ENCODE results near the gene EXOC2. TPM values are rescaled to one million over a fixed set of nuclear protein-coding genes. Genes with fewer than 3 reads are reported as not detected.

Gene EXOC2
- total RNA-seq, 3 donors from 2014 or later, result 19.7 to 37.3 (median 26.5) TPM

DNA sequence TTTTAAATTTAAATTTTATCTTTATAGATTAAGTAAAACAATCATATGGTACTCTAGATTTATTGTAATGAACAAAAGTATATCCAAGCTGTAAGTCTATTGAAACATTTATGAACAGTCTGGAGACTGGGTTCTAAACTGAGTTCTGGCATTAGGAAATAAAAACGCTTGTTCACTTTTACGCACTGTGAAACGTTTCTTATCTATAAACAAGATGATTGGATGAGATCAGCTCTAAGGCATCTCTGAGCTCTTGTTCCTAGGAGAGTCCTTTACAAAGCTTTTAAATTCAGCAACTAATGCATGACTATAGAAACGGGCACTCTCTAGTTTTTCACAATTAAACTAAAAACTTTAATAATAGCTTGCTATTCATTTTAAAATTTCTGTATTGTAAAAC lies 42.8 kb downstream of the EXOC2 start:
- intact Hi-C loops (cut with DNase I; ENCODE audit: low total_unique reads), result no loop called here
- no peak overlapping the region for H3K4me3 ChIP-seq
- TF ChIP-seq POLR2AphosphoS5 (IDR thresholded peaks at IDR 0.05), result no peak
- no peak for TF ChIP-seq POLR2A (IDR thresholded peaks at IDR 0.05)
- no peaks in the 10 kb centered on the region for H3K27me3 ChIP-seq
- H3K36me3 ChIP-seq, result no peaks in the 10 kb centered on the region
- peaks cover 0 to 7% of the 10 kb centered on the region in 2 donors for H3K9me3 ChIP-seq
- no peak for DNase-seq (ENCODE audit: low spot score in 2 of 2)
- H3K4me1 ChIP-seq, result no peaks in the 10 kb centered on the region
- no peak overlapping the region for H3K27ac ChIP-seq

- Histone ChIP-seq H3K27me3 (no peaks in the 10 kb centered on the region), H3K9me3 (no peaks in the 10 kb centered on the region), H3K36me3 (no peaks in the 10 kb centered on the region), H3K27ac (no peak overlapping the region), H3K4me1 (no peaks in the 10 kb centered on the region), H3K4me3 (no peak overlapping the region)
- DNase-seq (ENCODE audit: low spot score in 2 of 2), result no peak
- intact Hi-C loops (cut with DNase I; ENCODE audit: low total_unique reads), result no loop called here
- TF ChIP-seq POLR2A (IDR thresholded peaks at IDR 0.05), result no peak
- no peak for TF ChIP-seq CTCF (IDR thresholded peaks at IDR 0.05)
- no peak for TF ChIP-seq POLR2AphosphoS5 (IDR thresholded peaks at IDR 0.05)
Measured at GRCh38 chr6:642805-643204, 50.1 kb downstream of the EXOC2 start.

- no peaks in the 10 kb centered on the region for H3K27me3 ChIP-seq
- no peak overlapping the region for H3K27ac ChIP-seq
- H3K4me3 ChIP-seq, result no peak overlapping the region
- no peaks in the 10 kb centered on the region for H3K36me3 ChIP-seq
- intact Hi-C loops (cut with DNase I; ENCODE audit: low total_unique reads), result loop anchor here (2.0 kb wide), 1 partner anchor 31 kb away; no protein-coding TSS in a partner anchor
- no peaks in the 10 kb centered on the region for H3K4me1 ChIP-seq
- no peaks in the 10 kb centered on the region for H3K9me3 ChIP-seq
- TF ChIP-seq CTCF (IDR thresholded peaks at IDR 0.05) (no peak), POLR2AphosphoS5 (IDR thresholded peaks at IDR 0.05) (no peak)
- DNase-seq (ENCODE audit: low spot score in 2 of 2), result no peak
Measured at GRCh38 chr6:641225-641985, 51.5 kb downstream of the EXOC2 start.

DNA sequence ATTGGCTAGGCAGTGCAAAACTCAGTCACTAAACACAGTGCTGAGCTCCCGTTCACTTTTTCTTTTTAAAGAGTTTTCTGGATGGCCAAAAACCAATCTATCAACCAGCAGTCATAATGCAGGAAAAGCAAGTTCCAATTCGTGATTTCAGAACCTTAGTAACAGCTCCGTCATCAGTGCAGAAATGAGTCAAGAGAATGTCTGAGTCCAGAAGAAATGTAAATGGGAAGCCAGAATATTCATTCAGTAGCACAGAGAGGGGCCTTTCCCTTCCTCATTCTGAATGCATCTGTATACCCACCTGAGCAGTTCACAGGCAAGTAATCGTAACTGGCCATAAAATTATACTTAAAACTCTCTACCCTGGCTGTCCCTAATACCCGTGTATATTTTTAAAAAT lies 56.5 kb downstream of the EXOC2 start:
- no peak overlapping the region for H3K4me3 ChIP-seq
- H3K4me1 ChIP-seq, result no peaks in the 10 kb centered on the region
- H3K27ac ChIP-seq, result no peak overlapping the region
- H3K9me3 ChIP-seq, result no peaks in the 10 kb centered on the region
- H3K36me3 ChIP-seq, result peaks cover 3% of the 10 kb centered on the region
- DNase-seq (ENCODE audit: low spot score in 2 of 2), result no peak
- no peaks in the 10 kb centered on the region for H3K27me3 ChIP-seq
- intact Hi-C loops (cut with DNase I; ENCODE audit: low total_unique reads), result no loop called here
- TF ChIP-seq POLR2AphosphoS5 (IDR thresholded peaks at IDR 0.05), result no peak
- no peak for TF ChIP-seq CTCF (IDR thresholded peaks at IDR 0.05)
- TF ChIP-seq POLR2A (IDR thresholded peaks at IDR 0.05), result no peak

DNA sequence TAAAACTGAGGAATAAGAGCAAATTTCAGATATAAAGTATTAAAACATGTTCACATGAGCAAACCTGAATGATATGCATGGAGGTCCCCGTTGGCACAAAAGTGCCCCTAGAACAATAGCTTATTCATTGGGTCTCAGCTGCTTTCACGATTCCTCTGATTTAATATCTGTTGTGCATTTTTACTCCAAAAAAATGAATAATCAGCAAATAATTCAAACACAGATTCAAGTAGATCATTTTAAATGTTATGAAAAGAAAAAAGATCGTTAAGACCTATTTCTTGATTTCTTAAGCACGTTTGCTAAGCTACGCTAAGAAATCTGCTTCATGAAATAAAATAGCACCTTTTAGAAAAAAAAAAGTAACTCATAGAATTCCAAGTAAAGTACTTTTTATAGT lies 57.7 kb downstream of the EXOC2 start:
- no peak for TF ChIP-seq POLR2A (IDR thresholded peaks at IDR 0.05)
- no peak for TF ChIP-seq POLR2AphosphoS5 (IDR thresholded peaks at IDR 0.05)
- no peaks in the 10 kb centered on the region for H3K27me3 ChIP-seq
- H3K4me1 ChIP-seq, result no peaks in the 10 kb centered on the region
- no peak overlapping the region for H3K4me3 ChIP-seq
- H3K9me3 ChIP-seq, result no peaks in the 10 kb centered on the region
- H3K27ac ChIP-seq, result no peak overlapping the region
- intact Hi-C loops (cut with DNase I; ENCODE audit: low total_unique reads), result no loop called here
- H3K36me3 ChIP-seq, result peaks cover 3% of the 10 kb centered on the region
- DNase-seq (ENCODE audit: low spot score in 2 of 2), result no peak

- intact Hi-C loops (cut with DNase I; ENCODE audit: low total_unique reads), result no loop called here
Measured at GRCh38 chr6:633611-634010, 59.3 kb downstream of the EXOC2 start.

More at GRCh38 chr6:633611-634010, 59.3 kb downstream of the EXOC2 start:
- no peaks in the 10 kb centered on the region for H3K27me3 ChIP-seq
- H3K4me3 ChIP-seq, result no peak overlapping the region
- no peaks in the 10 kb centered on the region for H3K4me1 ChIP-seq
- no peak overlapping the region for H3K27ac ChIP-seq
- no peaks in the 10 kb centered on the region for H3K9me3 ChIP-seq
- no peak for DNase-seq (ENCODE audit: low spot score in 2 of 2)
- TF ChIP-seq CTCF (IDR thresholded peaks at IDR 0.05) (no peak), POLR2AphosphoS5 (IDR thresholded peaks at IDR 0.05) (no peak), POLR2A (IDR thresholded peaks at IDR 0.05) (no peak)
- peaks cover 3% of the 10 kb centered on the region for H3K36me3 ChIP-seq

Measured in breast epithelium (tissue), 4 donors.